ENCODE results near the gene RNASEL.
"Not testable (repeated sequence)": the region's sequence is repeated elsewhere in the genome, so short reads cannot be mapped to it uniquely, and the experiment has no call there.

RNASEL gene

DNA sequence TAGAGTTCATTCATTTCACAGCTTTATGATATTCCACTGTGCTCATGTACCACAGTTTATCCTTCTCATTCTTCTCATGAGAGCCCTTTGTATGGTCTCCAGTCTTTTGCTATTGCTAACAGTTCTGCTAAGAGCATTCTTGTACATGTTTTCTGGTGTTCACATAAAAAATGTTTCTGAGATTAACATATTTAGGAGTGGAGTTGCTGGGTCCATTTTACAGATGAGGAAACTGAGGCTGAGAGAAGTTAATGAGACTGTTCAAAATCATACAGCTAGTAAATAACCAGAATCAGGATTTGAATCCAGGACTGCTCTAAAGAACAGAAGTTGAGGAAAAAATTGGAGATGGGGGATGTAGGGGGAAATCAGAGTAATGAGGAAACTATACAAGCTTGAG, 44.0 kb upstream of the RNASEL start:
- DNase-seq (ENCODE audit: low read depth, low spot score) = no peak
- TF ChIP-seq, protein P1, sequence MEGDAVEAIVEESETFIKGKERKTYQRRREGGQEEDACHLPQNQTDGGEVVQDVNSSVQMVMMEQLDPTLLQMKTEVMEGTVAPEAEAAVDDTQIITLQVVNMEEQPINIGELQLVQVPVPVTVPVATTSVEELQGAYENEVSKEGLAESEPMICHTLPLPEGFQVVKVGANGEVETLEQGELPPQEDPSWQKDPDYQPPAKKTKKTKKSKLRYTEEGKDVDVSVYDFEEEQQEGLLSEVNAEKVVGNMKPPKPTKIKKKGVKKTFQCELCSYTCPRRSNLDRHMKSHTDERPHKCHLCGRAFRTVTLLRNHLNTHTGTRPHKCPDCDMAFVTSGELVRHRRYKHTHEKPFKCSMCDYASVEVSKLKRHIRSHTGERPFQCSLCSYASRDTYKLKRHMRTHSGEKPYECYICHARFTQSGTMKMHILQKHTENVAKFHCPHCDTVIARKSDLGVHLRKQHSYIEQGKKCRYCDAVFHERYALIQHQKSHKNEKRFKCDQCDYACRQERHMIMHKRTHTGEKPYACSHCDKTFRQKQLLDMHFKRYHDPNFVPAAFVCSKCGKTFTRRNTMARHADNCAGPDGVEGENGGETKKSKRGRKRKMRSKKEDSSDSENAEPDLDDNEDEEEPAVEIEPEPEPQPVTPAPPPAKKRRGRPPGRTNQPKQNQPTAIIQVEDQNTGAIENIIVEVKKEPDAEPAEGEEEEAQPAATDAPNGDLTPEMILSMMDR (IDR thresholded peaks at IDR 0.05; ENCODE audit: low read depth, low read length) = no peak
- no peak overlapping the region for H3K4me3 ChIP-seq (ENCODE audit: low read depth, low read length)
- in situ Hi-C loops (cut with HindIII; ENCODE audit: low sequenced_read_pairs) = no loop called here

DNA sequence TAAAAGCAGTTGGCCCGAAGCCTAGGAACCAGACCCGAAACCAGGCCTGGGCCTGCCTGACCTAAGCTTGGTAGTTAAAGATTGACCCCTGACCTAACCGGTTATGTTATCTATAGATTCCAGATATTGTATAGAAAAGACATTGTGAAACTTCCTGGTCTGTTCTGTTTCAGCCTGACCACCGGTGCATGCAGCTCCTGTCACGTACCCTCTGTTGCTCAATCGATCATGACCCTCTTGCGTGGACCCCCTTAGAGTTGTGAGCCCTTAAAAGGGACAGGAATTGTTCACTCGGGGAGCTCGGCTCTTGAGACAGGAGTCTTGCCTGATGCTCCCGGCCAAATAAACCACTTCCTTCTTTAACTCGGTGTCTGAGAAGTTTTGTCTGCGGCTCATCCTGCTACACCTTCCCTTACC, 43.4 kb upstream of the RNASEL start:
- in situ Hi-C loops (cut with HindIII; ENCODE audit: low sequenced_read_pairs); H3K4me3 ChIP-seq (ENCODE audit: low read depth, low read length); DNase-seq (ENCODE audit: low read depth, low spot score): not testable (repeated sequence)

DNA sequence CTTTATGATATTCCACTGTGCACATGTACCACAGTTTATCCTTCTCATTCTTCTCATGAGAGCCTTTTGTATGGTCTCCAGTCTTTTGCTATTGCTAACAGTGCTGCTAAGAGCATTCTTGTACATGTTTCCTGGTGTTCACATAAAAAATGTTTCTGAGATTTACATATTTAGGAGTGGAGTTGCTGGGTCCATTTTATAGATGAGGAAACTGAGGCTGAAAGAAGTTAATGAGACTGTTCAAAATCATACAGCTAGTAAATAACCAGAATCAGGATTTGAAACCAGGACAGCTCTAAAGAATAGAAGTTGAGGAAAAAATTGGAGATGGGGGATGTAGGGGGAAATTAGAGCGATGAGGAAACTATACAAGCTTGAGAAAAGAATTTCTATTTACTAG, 42.9 kb upstream of the RNASEL start:
- TF ChIP-seq, protein P1 (IDR thresholded peaks at IDR 0.05; ENCODE audit: low read depth, low read length) = no peak
- in situ Hi-C loops (cut with HindIII; ENCODE audit: low sequenced_read_pairs) = no loop called here
- no peak overlapping the region for H3K4me3 ChIP-seq (ENCODE audit: low read depth, low read length)
- DNase-seq (ENCODE audit: low read depth, low spot score) = no peak

DNA sequence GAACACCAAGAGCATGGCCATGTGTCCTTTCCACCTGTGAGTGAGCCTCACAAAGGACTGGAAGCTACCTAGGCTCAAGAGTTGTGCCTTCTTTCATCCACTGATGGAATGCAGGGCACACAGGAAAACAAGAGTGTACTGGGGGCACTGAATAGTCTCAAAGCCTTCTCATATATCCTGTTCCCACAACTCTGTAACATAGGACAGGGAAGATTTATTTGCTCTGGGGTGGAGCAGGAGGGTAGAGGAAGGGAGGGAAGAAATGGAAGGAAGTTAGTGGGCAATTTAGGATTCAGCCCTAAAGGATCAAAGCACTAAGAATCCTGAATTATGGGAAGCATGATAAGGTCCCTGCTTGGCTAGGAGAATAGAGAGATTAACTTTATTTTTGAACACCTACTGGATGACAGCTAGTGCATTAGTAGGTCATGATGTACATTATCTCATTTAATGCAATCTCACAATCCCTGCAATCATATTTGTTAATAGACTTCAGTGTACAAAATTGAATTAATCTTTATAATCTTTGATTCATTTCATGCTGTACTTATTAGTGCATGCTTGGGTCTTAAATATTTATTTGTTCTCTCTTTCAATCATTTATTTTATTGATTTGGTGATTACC, 42.1 kb upstream of the RNASEL start:
- TF ChIP-seq, protein P1 (IDR thresholded peaks at IDR 0.05; ENCODE audit: low read depth, low read length) = no peak
- in situ Hi-C loops (cut with HindIII; ENCODE audit: low sequenced_read_pairs) = no loop called here
- no peak overlapping the region for H3K4me3 ChIP-seq (ENCODE audit: low read depth, low read length)
- DNase-seq (ENCODE audit: low read depth, low spot score) = no peak

DNA sequence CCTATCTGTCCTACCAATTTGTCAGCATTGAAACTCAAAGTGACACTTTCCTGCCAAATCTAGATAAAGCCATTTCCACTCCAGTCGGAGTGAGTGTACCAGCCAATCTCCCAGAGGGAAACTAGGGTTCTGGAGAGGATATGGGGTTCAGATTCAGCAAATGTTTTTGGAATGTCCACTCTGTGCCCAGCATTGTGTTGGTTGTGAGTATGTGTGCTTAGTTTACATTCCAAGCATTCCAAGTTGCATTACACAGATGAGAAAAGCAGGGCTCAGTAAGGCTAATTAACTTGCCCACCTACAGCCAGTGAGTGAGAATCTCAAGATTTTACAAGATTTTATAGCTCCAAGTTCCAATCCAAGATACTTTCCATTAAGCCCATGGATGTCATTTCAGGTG, 41.5 kb upstream of the RNASEL start:
- no peak for DNase-seq (ENCODE audit: low read depth, low spot score)
- H3K4me3 ChIP-seq (ENCODE audit: low read depth, low read length) = no peak overlapping the region
- TF ChIP-seq, protein P1 (IDR thresholded peaks at IDR 0.05; ENCODE audit: low read depth, low read length) = no peak
- in situ Hi-C loops (cut with HindIII; ENCODE audit: low sequenced_read_pairs) = no loop called here

DNA sequence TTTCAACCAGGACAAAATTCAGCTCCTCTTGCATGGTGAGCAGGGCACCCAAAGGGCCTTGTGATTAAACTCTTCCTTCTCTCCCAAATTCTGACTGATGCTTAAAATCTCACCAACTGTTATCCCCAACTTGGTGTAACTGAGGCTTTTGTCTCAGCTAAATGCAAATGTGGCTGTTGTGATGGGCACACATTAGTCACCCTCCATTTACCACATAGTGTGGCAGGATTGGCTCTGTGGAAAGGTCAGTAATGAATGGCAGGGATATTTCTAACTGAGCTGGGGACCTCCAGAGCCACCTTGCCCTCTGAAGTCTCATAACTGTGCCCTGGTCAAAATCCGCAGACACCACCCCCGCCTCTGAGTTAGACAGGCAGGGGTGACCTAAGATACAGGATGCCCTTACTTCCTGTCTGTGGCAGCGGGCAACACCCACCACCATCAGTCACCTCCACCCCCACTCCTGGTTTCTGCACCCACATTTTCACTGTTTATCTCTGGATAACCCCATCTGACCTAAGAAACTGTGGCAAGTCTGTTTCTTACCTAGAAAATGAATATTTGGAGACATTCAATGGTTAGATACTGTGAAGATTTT, 40.5 kb upstream of the RNASEL start:
- DNase-seq (ENCODE audit: low read depth, low spot score) = no peak
- H3K4me3 ChIP-seq (ENCODE audit: low read depth, low read length) = no peak overlapping the region
- in situ Hi-C loops (cut with HindIII; ENCODE audit: low sequenced_read_pairs) = no loop called here
- TF ChIP-seq, protein P1 (IDR thresholded peaks at IDR 0.05; ENCODE audit: low read depth, low read length) = no peak

DNA sequence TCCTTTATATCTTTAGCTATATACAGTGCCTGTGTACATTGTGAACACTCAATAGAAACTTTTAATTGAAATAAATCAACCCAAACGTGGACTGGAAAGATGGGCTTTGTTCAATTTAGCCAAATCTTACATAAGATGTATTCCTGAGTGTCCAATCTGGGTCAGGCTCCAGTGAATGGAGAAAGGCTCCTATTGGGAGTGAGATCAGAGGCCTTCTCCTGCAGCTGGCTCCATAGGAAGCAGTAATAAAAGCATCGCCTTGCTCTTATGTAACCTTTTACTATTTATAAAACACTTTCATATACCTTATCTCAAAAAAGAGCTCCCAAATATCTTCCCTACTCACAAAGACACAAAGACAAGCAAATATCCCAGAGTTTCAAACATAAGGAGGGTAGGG, 40.0 kb upstream of the RNASEL start:
- DNase-seq (ENCODE audit: low read depth, low spot score) = no peak
- TF ChIP-seq, protein P1 (IDR thresholded peaks at IDR 0.05; ENCODE audit: low read depth, low read length) = no peak
- in situ Hi-C loops (cut with HindIII; ENCODE audit: low sequenced_read_pairs) = no loop called here
- no peak overlapping the region for H3K4me3 ChIP-seq (ENCODE audit: low read depth, low read length)

Data from astrocyte of the spinal cord (primary cell).